Adrenal gland (tissue), 12 donors: ENCODE results near the gene MAP3K12. TPM values are rescaled to one million over a fixed set of nuclear protein-coding genes. Genes with fewer than 3 reads are reported as not detected.

Experiments
- DNase-seq, 7 donors: peaks; one replicate each; pipeline ENCODE4 v3.0.0-alpha.2; 2019 to 2020
- H3K27ac ChIP-seq, 5 donors: fragments of 200-600 bp; sonication (generic) in 4 of 5; 1 replicate in 3 of 5; 2 replicates in 2 of 5; pipeline versions ENCODE4 v1.5.1 to v1.8.0; 2016 to 2020; ENCODE audit warnings: mild to moderate bottlenecking in 1 of 5
- H3K27me3 ChIP-seq: fragments of 200-600 bp; 2 replicates; pipeline ENCODE4 v1.8.0; 2021
- H3K36me3 ChIP-seq, 2 donors: fragments of 200-600 bp; replicated peaks in 1 of 2; 1 replicate in 1 of 2; 2 replicates in 1 of 2; pipeline versions ENCODE4 v1.5.1 to v1.8.0; 2018 to 2022
- H3K4me1 ChIP-seq, 2 donors: fragments of 200-600 bp; replicated peaks in 1 of 2; 1 replicate in 1 of 2; 2 replicates in 1 of 2; pipeline versions ENCODE4 v1.5.1 to v1.8.0; 2018 to 2021
- H3K4me3 ChIP-seq, 4 donors: fragments of 200-600 bp; sonication (generic) in 3 of 4; one replicate each; pipeline ENCODE4 v1.5.1; 2016 to 2018
- H3K9me3 ChIP-seq, 3 donors: fragments of 200-600 bp; sonication (generic) in 1 of 3; replicated peaks in 1 of 3; 1 replicate in 2 of 3; 2 replicates in 1 of 3; pipeline versions ENCODE4 v1.5.1 to v1.8.0; 2016 to 2021
- CTCF ChIP-seq, 6 experiments: fragments of 450-650 bp in 4 of 6; fragments of 200-600 bp in 2 of 6; sonication (generic) in 1 of 6; IDR thresholded peaks; 1 replicate in 5 of 6; 2 replicates in 1 of 6; pipeline versions ENCODE4 v1.5.1 to v1.8.0; 2016 to 2021; ENCODE audit warnings: antibody characterized with exemption in 6 of 6, mild to moderate bottlenecking in 2 of 6, moderate library complexity in 1 of 6
- POLR2A ChIP-seq, 2 donors: fragments of 450-650 bp; IDR thresholded peaks; one replicate each; pipeline ENCODE4 v1.6.1; 2017; ENCODE audit warnings: antibody characterized with exemption in 2 of 2, mild to moderate bottlenecking in 2 of 2, moderate library complexity in 1 of 2
- WGBS, 4 donors: extraction: QIAGEN DNeasy Blood & Tissue Kit in 2 of 4; methylation state at CpG; one replicate each; pipeline versions ENCODE4 v1.1.5 to v1.1.7; 2013 to 2017; 5-methylcytosine and 5-hydroxymethylcytosine counted together
- intact Hi-C, 2 donors: fragments of 100-400 bp; cut with DNase I; formaldehyde crosslinking; loops; one replicate each; pipeline versions ENCODE4 v1.14.1 to v1.15.0; 2022 to 2023
- polyA plus RNA-seq, 3 donors: library from polyadenylated mRNA; stranded (reverse); fragments of 200-250 nt in 2 of 3; fragments of 350-450 nt in 1 of 3; fragmentation: Illumina TruSeq in 1 of 3; extraction: RNeasy Lipid Tissue Mini Kit (QIAGEN cat#74804) in 1 of 3; gene quantifications; one replicate each; pipeline ENCODE4 v1.2.3, GENCODE V29; 2013 to 2014
- total RNA-seq, 9 donors: library from RNA; depleted of rRNA in 4 of 9; stranded (reverse); fragments of >200 nt in 4 of 9; fragments of 120-200 nt in 1 of 9; fragmentation: NEBNext Ultra II Directional in 1 of 9; extraction: Animal tissue kit (Norgen Biotek cat#: 25700) in 1 of 9; gene quantifications; one replicate each; pipeline versions ENCODE4 v1.1.0 to v1.2.4, GENCODE V29; 2013 to 2023
- donor health status: healthy with polysubstance abuse.
- donor health status: Bipolar disorder and iron deficiency.
- donor health status: DM: yes; HTN: yes; CAD: no.
- donor health status: DM: no; HTN: no; CAD: no.
- donor health status: DM: no; HTN: no; CAD: no.
- donor health status: DM: yes; HTN: yes; CAD: no.

The MAP3K12 gene
- total and polyA plus RNA-seq, 12 donors, result 6.9 to 85.1 (median 16.9) TPM

GRCh38 chr12:53480491-53481442 lies 18.5 kb downstream of the MAP3K12 start:
- Histone ChIP-seq H3K4me1 (peaks cover 0 to 45% of the 10 kb centered on the region in 2 donors), H3K36me3 (peaks cover 0 to 91% of the 10 kb centered on the region in 2 donors)

GRCh38 chr12:53479331-53479730 lies 19.9 kb downstream of the MAP3K12 start:
- Histone ChIP-seq H3K27ac (peak overlapping the region in 3 of 5 donors; percentile 3 to 58 (median 41)), H3K4me3 (no peak overlapping the region), H3K9me3 (no peaks in the 10 kb centered on the region), H3K27me3 (no peaks in the 10 kb centered on the region), H3K36me3 (peaks cover 0 to 93% of the 10 kb centered on the region in 2 donors), H3K4me1 (peaks cover 0 to 58% of the 10 kb centered on the region in 2 donors)
- no peak for TF ChIP-seq CTCF (IDR thresholded peaks at IDR 0.05)
- TF ChIP-seq POLR2A (IDR thresholded peaks at IDR 0.05), result no peak
- DNase-seq, result no peak
- intact Hi-C loops, result no loop called here
- WGBS, 4 donors, result 69 to 84% (median 77%) methylated on average over 5 of the region's 5 CpGs

More at GRCh38 chr12:53480491-53481442, 18.5 kb downstream of the MAP3K12 start:
- TF ChIP-seq POLR2A (IDR thresholded peaks at IDR 0.05), result no peak
- no peak for TF ChIP-seq CTCF (IDR thresholded peaks at IDR 0.05)
- H3K9me3 ChIP-seq, result no peaks in the 10 kb centered on the region
- no peak overlapping the region for H3K4me3 ChIP-seq
- H3K27me3 ChIP-seq, result no peaks in the 10 kb centered on the region
- peak in 1 of 7 donors; percentile 26 for DNase-seq
- peak overlapping the region in 2 of 5 donors; percentile 41 to 63 for H3K27ac ChIP-seq
- intact Hi-C loops, result no loop called here
- WGBS, 4 donors, result 67 to 76% (median 72%) methylated on average over 12 of the region's 12 CpGs

- H3K9me3 ChIP-seq, result no peaks in the 10 kb centered on the region
- peak overlapping the region in 3 of 5 donors; percentile 3 to 58 (median 41) for H3K27ac ChIP-seq
- 29 to 47% (median 31%) methylated on average over 1 of the region's 1 CpG for whole genome bisulfite sequencing, 4 donors
- no peaks in the 10 kb centered on the region for H3K27me3 ChIP-seq
- H3K4me3 ChIP-seq, result no peak overlapping the region
- intact Hi-C loops, result no loop called here
- no peak for DNase-seq
- peaks cover under 1 to 63% of the 10 kb centered on the region in 2 donors for H3K4me1 ChIP-seq
- H3K36me3 ChIP-seq, result peaks cover 0 to 98% of the 10 kb centered on the region in 2 donors
- TF ChIP-seq POLR2A (IDR thresholded peaks at IDR 0.05) (no peak), CTCF (IDR thresholded peaks at IDR 0.05) (no peak)
These were observed 20.4 kb downstream of the MAP3K12 start for GRCh38 chr12:53478865-53479264.

GRCh38 chr12:53476769-53477209 lies 22.5 kb downstream of the MAP3K12 start:
- TF ChIP-seq CTCF (IDR thresholded peaks at IDR 0.05) (peak in 1 of 6 experiments; percentile 23), POLR2A (IDR thresholded peaks at IDR 0.05) (no peak)
- Histone ChIP-seq H3K36me3 (peaks cover 0 to 100% of the 10 kb centered on the region in 2 donors), H3K27ac (peak overlapping the region in 1 of 5 donors; percentile 44), H3K27me3 (no peaks in the 10 kb centered on the region), H3K4me1 (peaks cover 14 to 83% of the 10 kb centered on the region in 2 donors), H3K9me3 (no peaks in the 10 kb centered on the region), H3K4me3 (no peak overlapping the region)
- 48 to 66% (median 57%) methylated on average over 2 of the region's 2 CpGs for WGBS, 4 donors
- DNase-seq, result peak in 1 of 7 donors; percentile 19
- intact Hi-C loops, result no loop called here
